Effector memory CD4-positive, alpha-beta T cell (primary cell): ENCODE data around the gene CAVIN1.
A peak's percentile ranks its signal among the peaks of the same experiment; 100 is the strongest.

ENCODE experiments used
- DNase-seq, 3 donors: peaks; one replicate each; pipeline ENCODE4 v3.0.0-alpha.2; 2020
- H3K27ac ChIP-seq: 2 replicates; pipeline ENCODE4 v1.7.0; 2013; ENCODE audit warnings: mild to moderate bottlenecking, low read length, moderate library complexity; ENCODE audit not compliant: insufficient read depth, poor library complexity, severe bottlenecking
- H3K27me3 ChIP-seq: replicated peaks from 2 replicates; pipeline ENCODE4 v1.7.0; 2013; ENCODE audit warnings: mild to moderate bottlenecking, low read length; ENCODE audit not compliant: insufficient read depth, control insufficient read depth, poor library complexity, severe bottlenecking
- H3K36me3 ChIP-seq: 2 replicates; pipeline ENCODE4 v1.7.0; 2013; ENCODE audit warnings: mild to moderate bottlenecking, low read length, moderate library complexity; ENCODE audit not compliant: control insufficient read depth, insufficient read depth
- H3K4me1 ChIP-seq: 2 replicates; pipeline ENCODE4 v1.7.0; 2013; ENCODE audit warnings: low read length, mild to moderate bottlenecking; ENCODE audit not compliant: control insufficient read depth, insufficient read depth, poor library complexity, severe bottlenecking
- H3K4me3 ChIP-seq: 2 replicates; pipeline ENCODE4 v1.7.0; 2013; ENCODE audit warnings: low read length, low read depth, mild to moderate bottlenecking; ENCODE audit not compliant: insufficient read depth, poor library complexity, severe bottlenecking
- H3K9me3 ChIP-seq: 2 replicates; pipeline ENCODE4 v1.7.0; 2013; ENCODE audit warnings: mild to moderate bottlenecking, low read length, moderate library complexity; ENCODE audit not compliant: control insufficient read depth
- total RNA-seq, 3 donors: gene quantifications; one replicate each; lab custom pipeline; 2026; lab: John Stamatoyannopoulos, UW

Gene CAVIN1, protein sequence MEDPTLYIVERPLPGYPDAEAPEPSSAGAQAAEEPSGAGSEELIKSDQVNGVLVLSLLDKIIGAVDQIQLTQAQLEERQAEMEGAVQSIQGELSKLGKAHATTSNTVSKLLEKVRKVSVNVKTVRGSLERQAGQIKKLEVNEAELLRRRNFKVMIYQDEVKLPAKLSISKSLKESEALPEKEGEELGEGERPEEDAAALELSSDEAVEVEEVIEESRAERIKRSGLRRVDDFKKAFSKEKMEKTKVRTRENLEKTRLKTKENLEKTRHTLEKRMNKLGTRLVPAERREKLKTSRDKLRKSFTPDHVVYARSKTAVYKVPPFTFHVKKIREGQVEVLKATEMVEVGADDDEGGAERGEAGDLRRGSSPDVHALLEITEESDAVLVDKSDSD
- 0.52 to 2.6 (median 0.77) reads per million in 3 donors for total RNA-seq

DNA sequence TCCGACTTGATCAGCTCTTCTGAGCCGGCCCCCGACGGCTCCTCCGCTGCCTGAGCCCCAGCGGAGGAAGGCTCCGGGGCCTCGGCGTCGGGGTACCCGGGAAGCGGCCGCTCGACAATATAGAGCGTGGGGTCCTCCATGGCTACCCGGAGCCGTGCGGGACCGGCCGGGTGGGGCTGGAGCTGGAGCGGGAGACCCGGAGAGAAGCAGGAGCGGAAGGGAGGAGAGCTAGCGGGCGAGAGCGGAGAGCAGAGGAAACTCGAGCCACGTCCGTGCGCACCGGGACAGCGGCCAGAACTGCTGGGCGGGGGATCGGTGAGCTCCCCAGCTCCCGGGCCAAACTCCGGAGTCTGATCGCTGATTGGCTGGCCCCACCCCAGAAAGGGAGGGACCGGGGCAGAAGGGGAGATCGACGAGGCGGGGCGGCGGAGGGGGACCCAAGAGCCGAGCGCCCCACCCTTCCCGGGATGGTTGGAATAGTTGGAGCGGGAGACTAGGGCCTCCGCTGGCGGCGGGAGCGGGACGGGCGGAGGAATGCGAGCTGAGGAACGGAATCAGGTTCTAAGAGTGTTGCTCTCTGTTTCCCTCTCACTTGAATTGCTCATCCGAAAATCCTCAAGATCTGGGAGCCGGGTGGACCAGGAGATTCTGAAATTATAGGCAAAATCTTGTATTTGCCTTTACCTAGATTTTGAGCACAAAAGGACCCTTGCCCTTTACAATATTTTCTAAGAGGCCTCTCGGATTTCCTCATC is at the start of gene CAVIN1:
TSS of gene CAVIN1 (minus strand) at position 299 of the 755 bp plus-strand sequence. CDS start at position 140, 159 bp downstream.
- Histone ChIP-seq H3K4me1 (peaks cover 17% of the 10 kb centered on the region), H3K4me3 (peak within 1 kb of the TSS; percentile 52), H3K27me3 (peaks cover 12% of the 10 kb centered on the region), H3K36me3 (no peaks in the 10 kb centered on the region), H3K27ac (no peak within 1 kb of the TSS), H3K9me3 (no peaks in the 10 kb centered on the region)
- DNase-seq: no peak

- H3K27ac ChIP-seq: no peak overlapping the region
- no peaks in the 10 kb centered on the region for H3K36me3 ChIP-seq
- H3K27me3 ChIP-seq: no peaks in the 10 kb centered on the region
- no peak for DNase-seq
- no peaks in the 10 kb centered on the region for H3K4me1 ChIP-seq
- H3K9me3 ChIP-seq: no peaks in the 10 kb centered on the region
- H3K4me3 ChIP-seq: no peak overlapping the region
These were observed 44.8 kb upstream of the CAVIN1 start for GRCh38 chr17:42467889-42468288.

GRCh38 chr17:42463976-42464400 is 40.9 kb upstream of the CAVIN1 start:
- H3K36me3 ChIP-seq: no peaks in the 10 kb centered on the region
- H3K27ac ChIP-seq: no peak overlapping the region
- DNase-seq: no peak
- H3K4me1 ChIP-seq: peaks cover 12% of the 10 kb centered on the region
- no peaks in the 10 kb centered on the region for H3K27me3 ChIP-seq
- H3K9me3 ChIP-seq: no peaks in the 10 kb centered on the region
- H3K4me3 ChIP-seq: no peak overlapping the region

DNA sequence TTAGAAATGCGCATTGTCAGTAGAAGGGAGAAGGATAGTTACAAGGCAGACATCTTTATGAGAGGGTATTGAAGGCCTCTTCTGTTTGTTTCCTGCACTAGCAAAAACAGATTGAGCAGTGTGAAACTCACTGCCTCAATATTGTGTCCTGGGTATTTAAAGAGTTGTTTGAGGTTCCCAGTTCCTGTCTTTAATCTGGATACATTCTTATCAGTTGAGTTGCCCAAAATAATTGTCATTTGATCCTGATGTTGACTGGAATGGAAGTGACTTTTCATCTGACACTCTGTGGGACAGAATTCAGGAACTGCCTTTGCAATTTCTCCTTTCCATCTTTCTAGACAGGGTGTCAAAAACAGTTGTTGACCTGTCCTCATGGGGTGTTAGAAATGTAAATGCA is 37.3 kb upstream of the CAVIN1 start:
- H3K36me3 ChIP-seq: no peaks in the 10 kb centered on the region
- DNase-seq: no peak
- H3K27ac ChIP-seq: no peak overlapping the region
- H3K4me1 ChIP-seq: peaks cover 41% of the 10 kb centered on the region
- no peak overlapping the region for H3K4me3 ChIP-seq
- no peaks in the 10 kb centered on the region for H3K27me3 ChIP-seq
- no peaks in the 10 kb centered on the region for H3K9me3 ChIP-seq

GRCh38 chr17:42459801-42460281 is 36.8 kb upstream of the CAVIN1 start:
- Histone ChIP-seq H3K4me3 (peak overlapping the region; percentile 66), H3K9me3 (no peaks in the 10 kb centered on the region), H3K27ac (no peak overlapping the region), H3K36me3 (no peaks in the 10 kb centered on the region), H3K27me3 (no peaks in the 10 kb centered on the region), H3K4me1 (peaks cover 41% of the 10 kb centered on the region)
- DNase-seq: no peak

- H3K36me3 ChIP-seq: no peaks in the 10 kb centered on the region
- no peaks in the 10 kb centered on the region for H3K9me3 ChIP-seq
- H3K27me3 ChIP-seq: no peaks in the 10 kb centered on the region
- H3K27ac ChIP-seq: peak overlapping the region; percentile 57
- peak in 1 of 3 donors; percentile 4 for DNase-seq
- peaks cover 41% of the 10 kb centered on the region for H3K4me1 ChIP-seq
- H3K4me3 ChIP-seq: peak overlapping the region; percentile 66
These were observed 36.3 kb upstream of the CAVIN1 start for GRCh38 chr17:42459256-42459800.

- Histone ChIP-seq H3K27ac (peak within 1 kb of the TSS; percentile 57), H3K27me3 (no peaks in the 10 kb centered on the region), H3K36me3 (no peaks in the 10 kb centered on the region), H3K4me1 (peaks cover 41% of the 10 kb centered on the region), H3K4me3 (peak within 1 kb of the TSS; percentile 66), H3K9me3 (no peaks in the 10 kb centered on the region)
- peak; percentile 71 to 82 (median 77) for DNase-seq
These were observed 35.6 kb upstream of the CAVIN1 start, which contains the start of gene ATP6V0A1 for GRCh38 chr17:42458497-42459255. TSS of gene ATP6V0A1 (plus strand) at chr17:42458878. CDS start at chr17:42460895, 2,017 bp downstream.

DNA sequence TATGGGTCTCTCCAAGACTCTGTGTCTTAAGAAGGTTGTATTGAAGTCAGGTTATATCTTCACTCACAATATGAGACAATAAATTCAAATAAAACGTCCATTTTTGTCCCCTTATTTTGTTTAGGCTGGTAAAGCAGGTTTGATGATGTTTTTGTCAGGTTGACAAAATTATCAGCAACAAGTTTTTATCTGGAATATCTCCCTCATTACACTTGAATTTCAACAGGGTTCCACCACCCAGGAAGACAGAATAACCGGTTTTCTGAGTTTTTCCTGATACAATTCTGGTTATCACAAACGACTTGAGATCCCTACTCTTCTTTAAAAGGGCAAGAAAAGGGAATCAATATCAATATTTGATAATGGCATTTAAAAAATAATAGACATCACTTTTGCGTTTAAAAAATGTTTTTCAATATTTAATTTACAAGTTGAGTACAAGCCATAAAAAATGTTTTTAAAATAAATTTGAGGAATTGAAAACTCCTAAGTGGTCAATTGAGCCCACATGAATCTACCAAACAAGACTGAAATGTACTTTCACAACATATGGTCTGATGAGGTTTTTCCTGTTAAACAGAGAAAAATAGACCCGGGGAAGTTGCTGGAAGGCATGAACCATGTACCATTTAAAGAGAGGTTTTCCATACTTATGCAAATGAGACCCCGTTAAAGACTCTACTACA is 34.2 kb upstream of the CAVIN1 start:
- no peak for DNase-seq
- H3K4me1 ChIP-seq: peaks cover 41% of the 10 kb centered on the region
- peak overlapping the region; percentile 5 for H3K4me3 ChIP-seq

More for the DNA sequence above, 34.2 kb upstream of the CAVIN1 start:
- Histone ChIP-seq H3K27ac (peak overlapping the region; percentile 11), H3K36me3 (no peaks in the 10 kb centered on the region), H3K9me3 (no peaks in the 10 kb centered on the region), H3K27me3 (no peaks in the 10 kb centered on the region)
